Globus pallidus (tissue), 1 donor: ENCODE results near the gene STATH.
"Not testable (repeated sequence)": the region's sequence is repeated elsewhere in the genome, so short reads cannot be mapped to it uniquely, and the experiment has no call there.

Experiments
- DNase-seq: peaks from one replicate; pipeline ENCODE4 v3.0.0-alpha.2; 2015; ENCODE audit warnings: low spot score

STATH gene, protein sequence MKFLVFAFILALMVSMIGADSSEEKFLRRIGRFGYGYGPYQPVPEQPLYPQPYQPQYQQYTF

DNA sequence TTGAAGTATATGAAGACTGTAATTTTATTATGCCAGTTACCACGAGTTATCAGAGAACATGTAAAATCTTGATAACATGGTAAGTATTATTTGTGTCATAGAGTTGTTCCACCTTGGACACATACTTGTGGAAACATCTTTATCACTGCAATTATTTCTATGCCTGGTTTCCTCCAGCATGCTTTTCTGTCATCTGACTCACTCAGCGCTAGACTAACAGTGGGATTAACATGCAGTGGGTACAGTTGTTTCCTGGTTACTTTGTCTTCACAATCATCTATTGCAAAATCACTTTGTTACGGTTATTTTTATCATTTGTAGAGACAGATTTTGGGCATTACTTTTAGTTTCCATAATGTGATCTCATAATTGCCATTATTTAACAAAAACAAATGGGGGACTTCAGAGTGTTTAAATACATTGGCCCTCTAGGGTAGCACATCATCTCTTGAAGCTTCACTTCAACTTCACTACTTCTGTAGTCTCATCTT is at the start of gene STATH:
Gene STATH (plus strand): TSS at position 441 of the 491 bp plus-strand sequence. CDS start 2,472 bp downstream, outside the sequence.
- DNase-seq: no peak

GRCh38 chr4:69951602-69952001 is 44.2 kb upstream of the STATH start:
- no peak for DNase-seq

- DNase-seq: no peak
Measured at GRCh38 chr4:69957209-69957608, 38.6 kb upstream of the STATH start.

- no peak for DNase-seq
Measured at GRCh38 chr4:69965628-69966027, 30.1 kb upstream of the STATH start, which contains the start of gene CSN2. Gene CSN2 (minus strand): TSS chr4:69965728. CDS start chr4:69960995, 4,733 bp downstream.

- DNase-seq: no peak
Measured at GRCh38 chr4:69970071-69970470, 25.7 kb upstream of the STATH start.

DNA sequence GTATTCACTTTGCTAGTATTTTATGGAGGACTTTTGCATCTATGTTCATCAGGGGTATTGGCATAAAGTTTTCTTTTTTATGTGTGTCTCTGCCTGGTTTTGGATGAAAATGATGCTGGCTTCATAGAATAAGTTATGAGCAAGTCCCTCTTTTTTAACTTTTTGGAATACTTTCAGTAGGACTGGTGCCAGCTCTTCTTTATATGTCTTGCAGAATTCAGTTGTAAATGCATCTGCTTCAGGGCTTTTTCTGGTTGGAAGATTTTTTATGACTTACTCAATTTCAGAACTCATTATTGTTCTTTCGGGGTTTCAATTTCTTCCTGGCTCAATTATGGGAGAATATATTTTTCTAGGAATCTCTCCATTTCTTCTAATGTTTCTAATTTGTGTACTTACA is 21.1 kb upstream of the STATH start:
- DNase-seq: no peak

DNA sequence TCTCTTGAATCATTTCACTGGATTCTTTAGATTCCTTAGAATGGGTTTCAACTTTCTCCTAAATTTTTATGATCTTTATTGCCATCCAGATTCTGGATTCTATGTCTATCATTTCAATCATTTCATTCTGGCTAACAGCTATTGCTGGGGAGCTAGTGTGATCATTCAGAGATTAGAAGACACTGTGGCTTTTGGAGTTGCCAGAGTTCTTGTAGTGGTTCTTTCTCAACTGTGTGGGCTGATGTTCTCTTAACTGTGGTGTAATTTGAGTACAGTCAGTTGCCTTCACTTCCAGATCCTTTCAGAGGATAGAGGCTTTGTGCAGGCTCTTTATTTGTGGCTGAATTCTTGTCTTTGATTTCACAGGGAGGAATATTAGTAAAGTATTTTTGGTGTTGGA is 18.2 kb upstream of the STATH start:
- no peak for DNase-seq

DNA sequence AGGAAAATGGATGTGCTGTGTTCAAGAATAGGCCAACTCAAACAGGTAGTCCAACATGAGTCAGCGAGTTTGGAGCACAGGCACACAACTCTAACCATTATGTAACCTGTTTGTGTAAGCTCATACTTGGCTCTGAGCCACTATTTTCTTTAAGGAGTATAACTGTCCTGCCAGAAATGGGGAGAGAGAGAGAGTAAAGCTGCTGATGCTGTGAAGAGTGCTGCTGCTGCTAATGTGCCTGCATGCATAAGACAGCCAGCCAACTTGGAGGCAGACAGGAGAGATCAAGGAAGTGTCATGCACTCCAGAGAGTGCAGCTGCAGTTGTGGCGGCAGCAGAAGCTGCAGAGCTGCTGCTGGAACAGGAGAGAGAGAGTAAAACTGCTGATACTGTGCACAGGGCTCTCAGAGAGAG is 11.7 kb upstream of the STATH start:
- no peak for DNase-seq

DNA sequence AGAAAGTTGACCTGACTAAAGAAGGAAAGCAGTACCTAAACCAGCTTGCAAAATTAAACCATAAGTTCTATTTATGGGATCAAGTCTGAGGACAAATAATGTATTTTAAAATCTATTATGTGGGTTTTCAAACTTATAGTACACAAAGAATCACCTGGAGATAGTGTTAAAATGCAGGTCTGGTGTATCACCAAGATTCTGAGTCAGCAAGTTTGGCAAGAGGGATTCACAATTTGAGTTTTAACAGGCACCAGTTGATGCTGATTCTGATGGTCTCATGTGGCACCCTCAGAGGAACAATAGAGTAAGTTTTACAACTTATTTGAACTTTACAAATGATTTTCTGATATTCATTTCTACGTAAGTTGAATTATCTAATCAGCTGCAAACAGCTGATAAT is 9.1 kb upstream of the STATH start:
- DNase-seq: no peak

DNA sequence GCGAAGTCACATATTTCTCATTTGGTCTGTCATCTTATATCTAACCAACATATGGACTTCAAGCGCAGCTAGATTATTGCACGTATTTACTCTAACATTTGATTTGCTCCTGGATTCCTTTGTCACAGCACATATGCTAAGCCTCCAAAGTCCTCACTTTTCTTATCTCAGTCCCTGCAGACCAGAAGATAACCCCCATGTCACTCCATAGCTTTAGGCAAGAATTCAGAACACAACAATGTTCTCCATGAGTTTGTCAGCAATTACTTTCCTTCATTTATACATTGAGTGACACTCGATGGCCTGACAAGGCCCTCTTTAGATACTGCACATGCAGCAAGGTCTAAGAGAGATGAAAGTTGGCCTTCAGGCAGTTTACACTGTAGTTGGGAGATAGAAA is 4.8 kb upstream of the STATH start:
- DNase-seq: no peak

- DNase-seq: no peak
Measured at GRCh38 chr4:69994782-69995181, 984 bp upstream of the STATH start.

DNA sequence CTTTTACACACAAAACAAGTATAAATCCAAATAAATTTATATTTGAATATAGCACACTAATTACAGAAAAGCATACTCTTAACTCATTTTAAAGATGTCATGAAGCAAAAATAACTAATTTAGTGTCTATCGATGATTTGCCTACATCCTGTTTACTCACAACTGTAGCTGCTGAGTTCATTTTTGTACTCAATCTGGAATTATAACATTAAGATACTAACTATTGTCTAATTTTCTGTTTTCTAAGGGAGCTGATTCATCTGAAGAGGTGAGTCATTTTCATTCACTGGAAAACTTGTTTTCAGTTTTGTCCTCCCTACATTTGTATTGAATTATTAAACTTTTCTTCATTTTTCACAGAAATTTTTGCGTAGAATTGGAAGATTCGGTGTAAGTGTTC is 3.7 kb downstream of the STATH start:
- no peak for DNase-seq

GRCh38 chr4:70000711-70001110 is 4.9 kb downstream of the STATH start:
- DNase-seq: no peak

GRCh38 chr4:70002507-70002906 is 6.7 kb downstream of the STATH start:
- no peak for DNase-seq

DNA sequence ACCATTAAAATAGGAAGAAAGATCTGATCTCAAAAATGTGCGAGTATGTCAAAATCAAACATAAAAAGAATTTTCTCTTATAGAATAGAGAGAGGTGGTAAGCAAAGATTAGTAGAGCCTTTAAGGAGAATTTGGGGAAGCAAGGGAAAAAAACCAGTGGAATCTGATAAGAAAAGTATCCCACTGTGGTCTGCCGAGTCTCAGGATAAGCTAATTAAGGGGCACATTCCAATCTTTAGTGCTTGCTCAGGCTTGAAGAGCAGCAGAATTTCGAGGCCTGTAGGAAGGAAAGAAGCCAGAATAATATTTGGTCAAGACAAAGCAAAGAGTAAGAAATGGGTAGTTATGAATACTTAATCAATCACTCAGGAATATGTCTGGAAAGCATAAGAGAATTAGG is 13.0 kb downstream of the STATH start:
- no peak for DNase-seq

GRCh38 chr4:70019006-70019405 is 23.2 kb downstream of the STATH start:
- not testable (repeated sequence) for DNase-seq

GRCh38 chr4:70023218-70023617 is 27.5 kb downstream of the STATH start:
- no peak for DNase-seq

GRCh38 chr4:70027011-70027410 is 31.2 kb downstream of the STATH start:
- no peak for DNase-seq

DNA sequence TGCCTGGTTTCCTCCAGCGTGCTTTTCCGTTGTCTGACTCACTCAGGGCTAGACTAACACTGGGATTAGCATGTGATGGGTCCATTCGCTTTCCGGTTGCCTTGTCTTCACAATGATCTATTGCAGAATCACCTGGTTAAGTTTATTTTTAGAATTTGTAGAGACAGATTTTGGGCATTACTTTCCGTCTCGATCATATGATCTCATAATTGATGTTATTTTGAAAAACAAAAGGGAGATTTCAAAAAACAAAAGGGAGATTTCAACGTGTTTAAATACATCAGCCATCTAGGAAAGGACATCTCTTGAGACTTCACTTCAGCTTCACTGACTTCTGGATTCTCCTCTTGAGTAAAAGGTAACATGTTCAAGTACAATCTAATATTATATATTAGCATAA is 32.4 kb downstream of the STATH start, which contains the start of gene HTN3:
Gene HTN3 (plus strand): TSS at position 301 of the 400 bp plus-strand sequence. CDS start 2,282 bp downstream, outside the sequence.
- DNase-seq: not testable (repeated sequence)

DNA sequence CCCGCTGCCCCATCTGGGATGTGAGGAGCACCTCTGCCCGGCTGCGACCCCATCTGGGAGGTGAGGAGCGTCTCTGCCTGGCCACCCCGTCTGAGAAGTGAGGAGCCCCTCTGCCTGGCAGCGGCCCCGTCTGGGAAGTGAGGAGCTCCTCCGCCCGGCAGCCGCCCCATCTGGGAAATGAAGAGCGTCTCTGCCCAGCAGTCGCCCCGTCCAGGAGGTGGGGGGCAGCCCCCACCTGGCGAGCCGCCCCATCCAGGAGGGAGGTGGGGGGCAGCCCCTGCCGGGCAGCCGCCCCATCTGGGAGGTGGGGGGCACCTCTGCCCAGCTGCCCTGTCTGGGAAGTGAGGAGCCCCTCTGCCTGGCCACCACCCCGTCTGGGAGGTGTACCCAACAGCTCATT is 41.8 kb downstream of the STATH start:
- not testable (repeated sequence) for DNase-seq

- not testable (repeated sequence) for DNase-seq
Measured at GRCh38 chr4:70039928-70040327, 44.2 kb downstream of the STATH start.

GRCh38 chr4:70041652-70042286 is 46.0 kb downstream of the STATH start:
- no peak for DNase-seq

DNA sequence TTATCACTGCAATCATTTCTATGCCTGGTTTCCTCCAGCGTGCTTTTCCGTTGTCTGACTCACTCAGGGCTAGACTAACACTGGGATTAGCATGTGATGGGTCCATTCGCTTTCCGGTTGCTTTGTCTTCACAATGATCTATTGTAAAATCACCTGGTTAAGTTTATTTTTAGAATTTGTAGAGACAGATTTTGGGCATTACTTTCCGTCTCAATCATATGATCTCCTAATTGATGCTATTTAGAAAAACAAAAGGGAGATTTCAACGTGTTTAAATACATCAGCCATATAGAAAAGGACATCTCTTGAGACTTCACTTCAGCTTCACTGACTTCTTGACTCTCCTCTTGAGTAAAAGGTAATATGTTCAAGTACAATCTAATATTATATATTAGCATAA is 54.4 kb downstream of the STATH start, which contains the start of gene HTN1:
Gene HTN1 (plus strand): TSS at position 301 of the 400 bp plus-strand sequence. CDS start 2,639 bp downstream, outside the sequence.
- DNase-seq: not testable (repeated sequence)
